ENCODE measurements around the gene ALPI.

Gene ALPI

GRCh38 chr2:232506709-232507108 lies 50.8 kb downstream of the ALPI start:
- Mint-ChIP-seq H3K36me3 (ENCODE audit: low read depth) (no peaks in the 10 kb centered on the region), H3K4me3 (no peak overlapping the region), H3K27me3 (peaks cover 60% of the 10 kb centered on the region), H3K4me1 (ENCODE audit: low read depth) (peaks cover 6% of the 10 kb centered on the region), H3K27ac (no peak overlapping the region), H3K9me3 (no peaks in the 10 kb centered on the region)
- intact Hi-C loops (cut with micrococcal nuclease), result no loop called here

- peaks cover 6% of the 10 kb centered on the region for H3K4me1 Mint-ChIP-seq (ENCODE audit: low read depth)
Measured at GRCh38 chr2:232508251-232508650, 52.3 kb downstream of the ALPI start.

More at GRCh38 chr2:232508251-232508650, 52.3 kb downstream of the ALPI start:
- no peaks in the 10 kb centered on the region for H3K36me3 Mint-ChIP-seq (ENCODE audit: low read depth)
- no peak overlapping the region for H3K27ac Mint-ChIP-seq
- peaks cover 55% of the 10 kb centered on the region for H3K27me3 Mint-ChIP-seq
- H3K9me3 Mint-ChIP-seq, result no peaks in the 10 kb centered on the region
- H3K4me3 Mint-ChIP-seq, result no peak overlapping the region
- intact Hi-C loops (cut with micrococcal nuclease), result no loop called here

Measured in dendritic cell treated with granulocyte-macrophage colony-stimulating factor and Interleukin-4, amounts not matched to agents 40 ng/mL and 50 ng/mL, for 4 days (primary cell).